ENCODE results near the gene GRAMD2A. TPM values are rescaled to one million over a fixed set of nuclear protein-coding genes. Genes with fewer than 3 reads are reported as not detected.

Gene GRAMD2A
- total RNA-seq, 1 donor from 2014 or later, result not detected

GRCh38 chr15:72229076-72229946 lies 31.7 kb upstream of the GRAMD2A start:
- peak; percentile 16 for DNase-seq
- peaks cover 18% of the 10 kb centered on the region for H3K27me3 Mint-ChIP-seq (ENCODE audit: unreplicated experiment)
- peaks cover 23% of the 10 kb centered on the region for H3K9me3 Mint-ChIP-seq (ENCODE audit: unreplicated experiment)
- no peak for TF ChIP-seq CTCF (IDR thresholded peaks at IDR 0.05; ENCODE audit: partially characterized antibody, unreplicated experiment)
- peak overlapping the region; percentile 98 for H3K4me3 Mint-ChIP-seq (ENCODE audit: unreplicated experiment)
- H3K27ac Mint-ChIP-seq (ENCODE audit: unreplicated experiment), result peak overlapping the region; percentile 99
- H3K36me3 Mint-ChIP-seq (ENCODE audit: unreplicated experiment), result no peaks in the 10 kb centered on the region
- peaks cover 38% of the 10 kb centered on the region for H3K4me1 Mint-ChIP-seq (ENCODE audit: low read depth, unreplicated experiment)

- H3K4me3 Mint-ChIP-seq (ENCODE audit: unreplicated experiment), result peak overlapping the region; percentile 98
Measured at GRCh38 chr15:72227720-72228119, 30.1 kb upstream of the GRAMD2A start.

GRCh38 chr15:72227192-72227586 lies 29.6 kb upstream of the GRAMD2A start:
- Mint-ChIP-seq H3K36me3 (ENCODE audit: unreplicated experiment) (no peaks in the 10 kb centered on the region), H3K9me3 (ENCODE audit: unreplicated experiment) (peaks cover 18% of the 10 kb centered on the region), H3K27ac (ENCODE audit: unreplicated experiment) (peak overlapping the region; percentile 1), H3K27me3 (ENCODE audit: unreplicated experiment) (peaks cover 16% of the 10 kb centered on the region), H3K4me3 (ENCODE audit: unreplicated experiment) (peak overlapping the region; percentile 65), H3K4me1 (ENCODE audit: low read depth, unreplicated experiment) (peaks cover 48% of the 10 kb centered on the region)
- no peak for TF ChIP-seq CTCF (IDR thresholded peaks at IDR 0.05; ENCODE audit: partially characterized antibody, unreplicated experiment)
- DNase-seq, result no peak

More at GRCh38 chr15:72227720-72228119, 30.1 kb upstream of the GRAMD2A start:
- peaks cover 49% of the 10 kb centered on the region for H3K4me1 Mint-ChIP-seq (ENCODE audit: low read depth, unreplicated experiment)
- peaks cover 18% of the 10 kb centered on the region for H3K27me3 Mint-ChIP-seq (ENCODE audit: unreplicated experiment)
- peak overlapping the region; percentile 82 for H3K27ac Mint-ChIP-seq (ENCODE audit: unreplicated experiment)
- DNase-seq, result no peak
- no peaks in the 10 kb centered on the region for H3K36me3 Mint-ChIP-seq (ENCODE audit: unreplicated experiment)
- TF ChIP-seq CTCF (IDR thresholded peaks at IDR 0.05; ENCODE audit: partially characterized antibody, unreplicated experiment), result no peak
- H3K9me3 Mint-ChIP-seq (ENCODE audit: unreplicated experiment), result peaks cover 20% of the 10 kb centered on the region

- H3K9me3 Mint-ChIP-seq (ENCODE audit: unreplicated experiment), result peaks cover 4% of the 10 kb centered on the region
- peaks cover 47% of the 10 kb centered on the region for H3K4me1 Mint-ChIP-seq (ENCODE audit: low read depth, unreplicated experiment)
- peak overlapping the region; percentile 5 for H3K4me3 Mint-ChIP-seq (ENCODE audit: unreplicated experiment)
- no peaks in the 10 kb centered on the region for H3K36me3 Mint-ChIP-seq (ENCODE audit: unreplicated experiment)
- no peaks in the 10 kb centered on the region for H3K27me3 Mint-ChIP-seq (ENCODE audit: unreplicated experiment)
- no peak for TF ChIP-seq CTCF (IDR thresholded peaks at IDR 0.05; ENCODE audit: partially characterized antibody, unreplicated experiment)
- DNase-seq, result no peak
- H3K27ac Mint-ChIP-seq (ENCODE audit: unreplicated experiment), result peak overlapping the region; percentile 50
Measured at GRCh38 chr15:72223278-72223677, 25.7 kb upstream of the GRAMD2A start.

GRCh38 chr15:72222393-72222792 lies 24.8 kb upstream of the GRAMD2A start:
- Mint-ChIP-seq H3K27me3 (ENCODE audit: unreplicated experiment) (no peaks in the 10 kb centered on the region), H3K9me3 (ENCODE audit: unreplicated experiment) (peaks cover 4% of the 10 kb centered on the region), H3K36me3 (ENCODE audit: unreplicated experiment) (no peaks in the 10 kb centered on the region), H3K4me3 (ENCODE audit: unreplicated experiment) (peak overlapping the region; percentile 58), H3K4me1 (ENCODE audit: low read depth, unreplicated experiment) (peaks cover 43% of the 10 kb centered on the region), H3K27ac (ENCODE audit: unreplicated experiment) (peak overlapping the region; percentile 35)
- DNase-seq, result no peak
- TF ChIP-seq CTCF (IDR thresholded peaks at IDR 0.05; ENCODE audit: partially characterized antibody, unreplicated experiment), result no peak

Data from glutamatergic neuron (in vitro differentiated cells).